IPS-11a (cell line): Measurements from ENCODE around the gene RTCB.
"Not testable (repeated sequence)": the region's sequence is repeated elsewhere in the genome, so short reads cannot be mapped to it uniquely, and the experiment has no call there.

Experiments used
- H3K4me3 ChIP-seq: one replicate; pipeline ENCODE4 v1.5.1; 2013; ENCODE audit warnings: low read depth, low read length, control low read depth

The RTCB gene

GRCh38 chr22:32395107-32395506 lies 16.9 kb downstream of the RTCB start:
- no peak overlapping the region for H3K4me3 ChIP-seq

- H3K4me3 ChIP-seq = no peak overlapping the region
These were observed 22.4 kb downstream of the RTCB start for GRCh38 chr22:32389685-32390084.

DNA sequence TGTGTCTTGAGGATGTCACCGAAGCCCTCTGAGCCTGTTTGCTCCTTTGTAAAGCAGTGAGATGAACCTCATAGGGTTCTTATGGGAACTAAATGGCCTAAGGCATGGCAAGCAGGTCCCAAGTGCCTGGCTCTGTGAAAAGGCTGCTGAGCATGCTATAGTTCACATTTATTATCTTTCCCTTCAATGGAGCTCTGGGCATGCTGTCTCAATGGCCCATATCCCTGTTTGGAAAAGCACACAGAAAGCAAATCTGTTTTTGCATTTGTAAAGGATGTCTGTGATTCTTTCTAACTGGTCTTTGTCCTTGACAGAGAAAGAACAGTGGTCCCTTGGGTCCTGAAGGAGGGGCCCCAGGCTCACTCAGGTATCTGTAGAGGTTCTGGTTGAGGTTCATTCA lies 26.4 kb downstream of the RTCB start:
- H3K4me3 ChIP-seq = no peak overlapping the region

- no peak overlapping the region for H3K4me3 ChIP-seq
These were observed 31.1 kb downstream of the RTCB start for GRCh38 chr22:32380991-32381390.

DNA sequence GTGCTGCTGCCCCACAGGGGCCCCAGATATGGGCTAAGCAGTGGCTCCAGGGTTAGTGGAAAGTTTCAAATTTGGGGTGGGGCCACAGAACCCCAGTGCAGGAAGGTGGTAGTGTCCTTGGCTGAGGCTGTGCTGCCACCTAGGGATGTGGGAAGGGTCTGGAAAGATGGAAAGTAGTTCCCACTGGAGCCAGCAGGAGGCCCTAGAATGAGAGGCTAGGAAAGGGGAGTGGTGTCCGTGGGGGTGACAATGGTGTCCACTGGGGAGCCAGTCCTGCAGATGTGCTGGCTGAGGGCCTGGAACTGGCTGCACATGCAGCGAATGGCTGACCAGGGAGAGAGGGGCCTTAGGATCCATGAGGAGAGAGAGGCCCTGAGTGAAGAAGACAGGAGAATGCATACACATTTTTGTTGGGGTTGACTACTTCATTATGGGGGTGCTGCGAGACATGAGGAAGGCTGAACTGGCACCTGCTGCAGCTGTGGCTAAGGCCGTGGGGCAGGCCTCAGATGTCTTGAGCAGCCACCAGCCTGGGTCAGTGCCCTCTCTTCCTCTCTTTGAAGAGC lies 33.3 kb downstream of the RTCB start:
- no peak overlapping the region for H3K4me3 ChIP-seq

DNA sequence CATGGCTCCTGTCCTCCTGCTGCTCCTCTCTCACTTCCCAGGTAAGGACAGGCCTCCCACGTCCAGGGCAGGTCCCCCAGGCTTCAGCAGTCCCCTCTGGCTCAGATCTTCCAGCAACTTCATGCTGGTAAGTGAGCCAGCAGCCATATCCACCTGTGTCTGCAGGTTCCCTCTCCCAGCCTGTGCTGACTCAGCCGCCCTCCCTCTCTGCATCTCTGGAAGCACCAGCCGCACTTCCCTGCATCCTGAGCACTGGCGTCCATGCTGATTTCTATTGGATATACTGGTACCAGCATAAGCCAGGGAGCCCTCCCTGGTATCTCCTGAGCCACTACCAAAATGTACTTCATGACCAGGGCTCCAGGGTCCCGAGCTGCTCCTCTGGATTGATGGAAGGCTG lies 35.4 kb downstream of the RTCB start:
- no peak overlapping the region for H3K4me3 ChIP-seq

- no peak overlapping the region for H3K4me3 ChIP-seq
These were observed 36.2 kb downstream of the RTCB start for GRCh38 chr22:32375678-32376450.

DNA sequence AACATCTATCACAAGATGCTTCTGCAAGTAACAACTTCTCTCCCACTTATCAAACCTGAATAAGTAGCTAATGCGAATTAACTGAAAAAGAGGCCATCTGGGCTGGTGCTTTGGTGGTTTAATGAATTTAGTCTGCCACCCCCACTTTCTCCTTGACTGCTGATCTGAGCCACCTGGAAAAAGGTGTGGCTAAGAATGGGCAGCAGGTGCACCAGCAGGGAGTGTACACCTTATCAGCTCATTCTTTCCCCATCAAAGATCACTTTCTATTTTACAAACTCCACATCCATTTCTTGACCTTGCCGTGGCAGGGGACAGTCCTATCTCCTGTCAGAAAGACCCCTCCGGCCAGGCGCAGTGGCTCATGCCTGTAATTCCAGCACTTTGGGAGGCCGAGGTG lies 47.8 kb downstream of the RTCB start:
- H3K4me3 ChIP-seq = no peak overlapping the region

- H3K4me3 ChIP-seq = no peak overlapping the region
These were observed 50.8 kb downstream of the RTCB start for GRCh38 chr22:32361257-32361656.

DNA sequence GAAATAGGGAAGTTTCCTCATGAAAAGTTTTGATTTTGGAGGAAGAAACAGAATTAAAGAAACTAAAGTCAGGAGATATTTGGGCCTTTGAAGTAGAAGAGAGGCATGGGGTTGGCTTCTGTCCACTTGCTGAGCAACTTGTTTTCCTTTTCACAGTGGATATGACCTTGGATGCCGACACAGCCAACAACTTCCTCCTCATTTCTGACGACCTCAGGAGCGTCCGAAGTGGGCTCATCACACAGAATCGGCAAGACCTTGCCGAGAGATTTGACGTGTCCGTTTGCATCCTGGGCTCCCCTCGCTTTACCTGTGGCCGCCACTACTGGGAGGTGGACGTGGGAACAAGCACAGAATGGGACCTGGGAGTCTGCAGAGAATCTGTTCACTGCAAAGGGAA lies 52.0 kb downstream of the RTCB start:
- not testable (repeated sequence) for H3K4me3 ChIP-seq

DNA sequence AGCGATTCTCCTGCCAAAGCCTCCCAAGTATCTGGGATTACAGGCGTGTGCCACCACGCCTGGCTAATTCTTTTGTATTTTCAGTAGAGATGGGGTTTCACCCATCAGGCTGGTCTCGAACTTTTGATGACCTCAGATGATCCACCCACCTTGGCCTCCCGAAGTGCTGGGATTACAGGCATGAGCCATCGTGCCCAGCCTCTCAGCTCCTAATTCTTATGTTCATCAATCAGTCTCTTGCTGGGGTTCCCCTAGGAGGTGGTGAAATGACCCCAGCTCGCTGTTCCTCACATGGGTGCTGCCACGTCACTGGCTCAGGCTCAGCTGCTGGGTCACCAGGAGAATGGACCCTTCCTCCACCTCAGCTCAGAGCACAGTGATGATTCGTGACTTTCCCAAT lies 54.5 kb downstream of the RTCB start, which contains the start of gene RFPL3:
Gene RFPL3 (plus strand): TSS at position 301 of the 400 bp plus-strand sequence. CDS start 205 bp downstream, outside the sequence.
- not testable (repeated sequence) for H3K4me3 ChIP-seq

GRCh38 chr22:32355760-32356159 lies 56.3 kb downstream of the RTCB start:
- no peak overlapping the region for H3K4me3 ChIP-seq

- H3K4me3 ChIP-seq = no peak overlapping the region
These were observed 57.4 kb downstream of the RTCB start for GRCh38 chr22:32354360-32355351.

GRCh38 chr22:32353840-32354239 lies 58.2 kb downstream of the RTCB start:
- H3K4me3 ChIP-seq = no peak overlapping the region

DNA sequence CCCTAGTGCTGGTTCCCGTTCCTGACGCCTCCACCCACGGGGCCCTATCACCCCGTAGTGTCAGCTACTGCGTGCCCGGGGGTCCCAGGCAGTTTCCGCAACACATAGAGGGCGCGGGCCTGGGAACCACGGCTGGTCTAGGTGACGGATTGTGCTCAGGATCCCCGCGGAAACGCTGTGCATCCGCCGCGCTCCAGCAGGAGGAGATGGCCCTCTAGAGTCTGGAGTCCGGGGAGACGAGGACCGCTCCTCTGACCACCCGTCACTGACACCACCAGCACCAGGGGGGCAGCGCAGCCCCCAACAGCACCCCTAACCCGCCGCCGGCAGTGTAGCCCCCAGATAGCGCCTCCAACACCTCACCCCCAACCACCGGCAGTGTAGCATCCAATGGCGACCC lies 58.8 kb downstream of the RTCB start:
- no peak overlapping the region for H3K4me3 ChIP-seq

GRCh38 chr22:32352681-32353080 lies 59.4 kb downstream of the RTCB start:
- H3K4me3 ChIP-seq = no peak overlapping the region

GRCh38 chr22:32351875-32352274 lies 60.2 kb downstream of the RTCB start:
- not testable (repeated sequence) for H3K4me3 ChIP-seq

- H3K4me3 ChIP-seq = no peak overlapping the region
These were observed 63.9 kb downstream of the RTCB start for GRCh38 chr22:32348031-32348611.

GRCh38 chr22:32343941-32344340 lies 68.1 kb downstream of the RTCB start:
- H3K4me3 ChIP-seq = no peak overlapping the region

GRCh38 chr22:32342977-32343376 lies 69.1 kb downstream of the RTCB start:
- H3K4me3 ChIP-seq = no peak overlapping the region

DNA sequence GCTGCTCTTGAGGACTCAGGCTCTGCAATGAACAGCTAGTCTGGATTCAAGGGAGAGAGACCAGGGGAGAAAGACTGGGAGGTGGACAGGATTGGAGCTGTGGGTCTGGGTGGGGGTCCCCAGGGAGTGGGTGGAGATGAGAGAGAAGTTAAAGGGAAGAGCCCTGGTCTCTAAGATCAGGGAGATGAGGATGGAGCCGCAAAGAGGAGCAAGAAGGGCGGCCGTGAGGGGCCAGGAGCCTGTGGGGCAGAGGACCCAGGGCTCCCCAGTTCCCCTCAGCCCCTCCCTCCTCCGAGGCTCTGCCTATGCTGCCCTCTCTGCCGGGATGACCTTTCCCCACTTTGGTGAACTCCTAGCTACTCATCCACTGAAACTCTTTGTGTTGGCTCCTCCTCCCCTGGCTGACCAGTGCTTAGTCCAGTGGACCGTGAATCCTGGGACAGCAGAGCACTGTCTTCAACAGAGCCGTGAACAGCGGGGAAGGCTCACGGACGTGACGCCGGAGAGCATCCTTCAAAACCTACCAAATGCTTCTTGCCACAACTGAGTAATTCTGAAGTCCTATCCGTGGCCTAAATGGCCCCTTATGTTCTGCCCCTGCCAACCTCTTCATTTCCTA lies 70.8 kb downstream of the RTCB start:
- H3K4me3 ChIP-seq = no peak overlapping the region
